ENCODE data around the gene LATS1. TPM values are rescaled to one million over a fixed set of nuclear protein-coding genes. Genes with fewer than 3 reads are reported as not detected.
A peak's percentile ranks its signal among the peaks of the same experiment; 100 is the strongest.

Gene LATS1
- polyA plus RNA-seq, 3 donors: 5.2 to 10.3 (median 10.1) TPM

DNA sequence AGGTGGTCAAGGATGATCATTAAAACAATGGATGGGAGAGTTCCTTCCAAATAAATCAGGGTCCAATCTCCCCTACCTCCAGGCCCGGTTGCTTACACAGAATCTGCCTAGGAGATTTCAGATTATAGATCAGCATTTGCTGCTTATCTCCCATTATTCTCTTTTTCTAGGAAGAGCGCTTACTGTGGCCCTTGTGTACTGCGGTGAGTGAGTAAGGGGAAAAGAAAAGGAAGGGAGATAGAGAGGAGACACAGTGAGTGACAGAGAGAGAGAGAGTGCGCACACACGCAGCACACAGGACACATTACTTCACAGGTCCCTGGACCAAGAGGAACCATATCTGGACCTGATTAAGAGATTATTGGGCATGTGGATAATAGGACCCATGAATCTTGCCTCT, 6.2 kb downstream of the LATS1 start:
- Histone ChIP-seq H3K4me1 (ENCODE audit: control insufficient read depth in 1 of 2, insufficient read depth in 2 of 2, low read length in 2 of 2) (peaks cover 11 to 22% of the 10 kb centered on the region in 2 donors), H4K20me1 (ENCODE audit: insufficient read depth, low read length) (peaks cover 85% of the 10 kb centered on the region), H3K9me3 (replicated peaks in 1 of 2; ENCODE audit: control insufficient read depth in 1 of 2, insufficient read depth in 1 of 2, low read length in 2 of 2) (no peaks in the 10 kb centered on the region), H3K27me3 (ENCODE audit: control insufficient read depth in 2 of 2, insufficient read depth in 2 of 2, low read length in 2 of 2) (no peaks in the 10 kb centered on the region), H3K79me2 (ENCODE audit: insufficient read depth, low read length) (peaks cover 100% of the 10 kb centered on the region), H2AFZ (ENCODE audit: insufficient read depth, low read depth, low read length, poor library complexity, severe bottlenecking) (no peak overlapping the region), H3K4me2 (replicated peaks; ENCODE audit: extremely low read depth, low read length, poor library complexity, severe bottlenecking) (no peak overlapping the region), H3K4me3 (replicated peaks in 1 of 3; ENCODE audit: low read depth in 2 of 3, low read length in 3 of 3) (no peak overlapping the region), H3K9ac (ENCODE audit: insufficient read depth, low read length, poor library complexity, severe bottlenecking) (no peak overlapping the region), H3K27ac (ENCODE audit: low read depth in 1 of 2, low read length in 2 of 2) (no peak overlapping the region), H3K36me3 (replicated peaks in 1 of 2; ENCODE audit: control insufficient read depth in 1 of 2, insufficient read depth in 2 of 2, low read length in 2 of 2) (peaks cover 0 to 4% of the 10 kb centered on the region in 2 donors)
- TF ChIP-seq, protein P1, sequence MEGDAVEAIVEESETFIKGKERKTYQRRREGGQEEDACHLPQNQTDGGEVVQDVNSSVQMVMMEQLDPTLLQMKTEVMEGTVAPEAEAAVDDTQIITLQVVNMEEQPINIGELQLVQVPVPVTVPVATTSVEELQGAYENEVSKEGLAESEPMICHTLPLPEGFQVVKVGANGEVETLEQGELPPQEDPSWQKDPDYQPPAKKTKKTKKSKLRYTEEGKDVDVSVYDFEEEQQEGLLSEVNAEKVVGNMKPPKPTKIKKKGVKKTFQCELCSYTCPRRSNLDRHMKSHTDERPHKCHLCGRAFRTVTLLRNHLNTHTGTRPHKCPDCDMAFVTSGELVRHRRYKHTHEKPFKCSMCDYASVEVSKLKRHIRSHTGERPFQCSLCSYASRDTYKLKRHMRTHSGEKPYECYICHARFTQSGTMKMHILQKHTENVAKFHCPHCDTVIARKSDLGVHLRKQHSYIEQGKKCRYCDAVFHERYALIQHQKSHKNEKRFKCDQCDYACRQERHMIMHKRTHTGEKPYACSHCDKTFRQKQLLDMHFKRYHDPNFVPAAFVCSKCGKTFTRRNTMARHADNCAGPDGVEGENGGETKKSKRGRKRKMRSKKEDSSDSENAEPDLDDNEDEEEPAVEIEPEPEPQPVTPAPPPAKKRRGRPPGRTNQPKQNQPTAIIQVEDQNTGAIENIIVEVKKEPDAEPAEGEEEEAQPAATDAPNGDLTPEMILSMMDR (IDR thresholded peaks at IDR 0.05): no peak
- WGBS (ENCODE audit: insufficient coverage): no CpG with 5 or more reads among the region's 5 CpGs
- peak overlapping the region in 2 of 7 donors; percentile 26 to 40 for H3K27ac Mint-ChIP-seq
- peaks cover 27% of the 10 kb centered on the region for H3K4me1 Mint-ChIP-seq
- DNase-seq: no peak
- no peak overlapping the region for H3K4me3 Mint-ChIP-seq
- H3K36me3 Mint-ChIP-seq: peaks cover 3 to 17% of the 10 kb centered on the region in 2 donors
- intact Hi-C loops (cut with micrococcal nuclease): no loop called here
- no peaks in the 10 kb centered on the region for H3K27me3 Mint-ChIP-seq (ENCODE audit: low read depth in 3 of 3)
- H3K9me3 Mint-ChIP-seq: no peaks in the 10 kb centered on the region

DNA sequence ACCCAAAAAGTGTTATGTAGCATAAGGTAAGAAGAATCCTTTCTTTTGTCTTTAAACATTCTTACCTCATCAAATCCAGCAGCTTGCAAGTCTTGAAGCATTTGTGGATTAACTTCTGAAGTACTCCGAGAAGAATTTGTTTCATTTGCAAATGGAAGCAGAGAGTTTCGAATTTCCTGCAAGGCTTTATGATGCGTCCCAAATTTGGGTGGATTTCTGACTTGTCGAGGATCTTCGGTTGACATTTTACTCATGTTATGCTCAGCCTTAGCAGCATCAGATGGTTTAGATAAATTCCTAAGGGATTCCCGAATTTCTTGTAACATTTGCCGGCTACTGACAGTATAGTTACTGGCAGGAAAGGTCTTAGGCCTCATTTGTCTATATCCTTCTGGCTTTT, 16.2 kb downstream of the LATS1 start:
- H3K27ac Mint-ChIP-seq: no peak overlapping the region
- no peak overlapping the region for H3K27ac ChIP-seq (ENCODE audit: low read depth in 1 of 2, low read length in 2 of 2)
- H4K20me1 ChIP-seq (ENCODE audit: insufficient read depth, low read length): peaks cover 98% of the 10 kb centered on the region
- 98% methylated on average over 5 of the region's 7 CpGs for WGBS (ENCODE audit: insufficient coverage)
- TF ChIP-seq, protein P1 (IDR thresholded peaks at IDR 0.05): no peak
- H3K27me3 ChIP-seq (ENCODE audit: control insufficient read depth in 2 of 2, insufficient read depth in 2 of 2, low read length in 2 of 2): no peaks in the 10 kb centered on the region
- H3K27me3 Mint-ChIP-seq (ENCODE audit: low read depth in 3 of 3): no peaks in the 10 kb centered on the region
- H3K4me2 ChIP-seq (replicated peaks; ENCODE audit: extremely low read depth, low read length, poor library complexity, severe bottlenecking): no peak overlapping the region
- peaks cover 2% of the 10 kb centered on the region for H3K4me1 Mint-ChIP-seq
- H3K36me3 Mint-ChIP-seq: peaks cover 21 to 38% of the 10 kb centered on the region in 2 donors
- H2AFZ ChIP-seq (ENCODE audit: insufficient read depth, low read depth, low read length, poor library complexity, severe bottlenecking): no peak overlapping the region
- H3K79me2 ChIP-seq (ENCODE audit: insufficient read depth, low read length): peaks cover 98% of the 10 kb centered on the region
- H3K9me3 Mint-ChIP-seq: no peaks in the 10 kb centered on the region
- no peak overlapping the region for H3K4me3 Mint-ChIP-seq
- H3K9me3 ChIP-seq (replicated peaks in 1 of 2; ENCODE audit: control insufficient read depth in 1 of 2, insufficient read depth in 1 of 2, low read length in 2 of 2): no peaks in the 10 kb centered on the region
- intact Hi-C loops (cut with micrococcal nuclease): no loop called here
- H3K4me1 ChIP-seq (ENCODE audit: control insufficient read depth in 1 of 2, insufficient read depth in 2 of 2, low read length in 2 of 2): no peaks in the 10 kb centered on the region
- H3K36me3 ChIP-seq (replicated peaks in 1 of 2; ENCODE audit: control insufficient read depth in 1 of 2, insufficient read depth in 2 of 2, low read length in 2 of 2): peaks cover 9 to 57% of the 10 kb centered on the region in 2 donors
- H3K4me3 ChIP-seq (replicated peaks in 1 of 3; ENCODE audit: low read depth in 2 of 3, low read length in 3 of 3): no peak overlapping the region
- H3K9ac ChIP-seq (ENCODE audit: insufficient read depth, low read length, poor library complexity, severe bottlenecking): no peak overlapping the region
- no peak for DNase-seq

Measured in CD14-positive monocyte (primary cell).